K562 (cell line): ENCODE results near the gene SERP1. TPM values are rescaled to one million over a fixed set of nuclear protein-coding genes. Genes with fewer than 3 reads are reported as not detected.

Experiments
- BMI1 ChIP-seq: fragments of 150-350 bp; IDR thresholded peaks from 2 replicates; pipeline ENCODE4 v1.6.1; 2014; ENCODE audit warnings: low read length
- CC2D1A ChIP-seq: fragments of 450-650 bp; IDR thresholded peaks from 2 replicates; pipeline ENCODE4 v1.6.1; 2017; ENCODE audit warnings: mild to moderate bottlenecking
- CCNT2 ChIP-seq: IDR thresholded peaks from 2 replicates; pipeline ENCODE4 v1.6.1; 2011; ENCODE audit warnings: borderline replicate concordance, low read depth, mild to moderate bottlenecking, moderate library complexity, mixed read lengths, low read length; ENCODE audit not compliant: insufficient read length; ENCODE audit errors: extremely low read depth
- CHCHD3 ChIP-seq: fragments of 250-450 bp; sonication (Bioruptor Pico); IDR thresholded peaks from 2 replicates; pipeline ENCODE4 v2.1.2; 2022; ENCODE audit warnings: mild to moderate bottlenecking
- CREB1 ChIP-seq, 2 experiments: sonication (generic) in 1 of 2; formaldehyde crosslinking in 1 of 2; IDR thresholded peaks; 2 replicates each; pipeline versions ENCODE4 v1.6.1 to v1.8.0; 2012 to 2022; ENCODE audit warnings: inconsistent platforms in 1 of 2, mild to moderate bottlenecking in 1 of 2, missing genetic modification reagents in 1 of 2, moderate library complexity in 1 of 2
- GATAD2B ChIP-seq: fragments of 450-650 bp; IDR thresholded peaks from 2 replicates; pipeline ENCODE4 v1.6.1; 2017; ENCODE audit warnings: mild to moderate bottlenecking, borderline replicate concordance
- HOXB6 ChIP-seq: fragments of 250-450 bp; sonication (Bioruptor Pico); IDR thresholded peaks from 2 replicates; pipeline ENCODE4 v1.5.1; 2022; ENCODE audit warnings: mild to moderate bottlenecking, borderline replicate concordance
- JUNB ChIP-seq: fragments of 450-650 bp; formaldehyde crosslinking; conservative IDR thresholded peaks from 2 replicates; pipeline ENCODE4 v1.4.0; 2020; ENCODE audit warnings: mild to moderate bottlenecking
- NUFIP1 ChIP-seq: fragments of 450-650 bp; IDR thresholded peaks from 2 replicates; pipeline ENCODE4 v1.6.1; 2018; ENCODE audit not compliant: partially characterized antibody
- POLR2AphosphoS5 ChIP-seq: IDR thresholded peaks from 2 replicates; pipeline ENCODE4 v1.6.1; 2011; ENCODE audit warnings: mild to moderate bottlenecking, low read depth, low read length, moderate library complexity; ENCODE audit not compliant: control insufficient read depth, insufficient read depth
- RBFOX2 ChIP-seq: fragments of 200-400 bp; formaldehyde crosslinking; IDR thresholded peaks from 2 replicates; pipeline ENCODE4 v1.6.1; 2017; ENCODE audit warnings: low read depth, mild to moderate bottlenecking, low read length, moderate library complexity
- SIX5 ChIP-seq, 2 experiments: IDR thresholded peaks; 2 replicates each; pipeline ENCODE4 v1.6.1; 2011; ENCODE audit warnings: low read length in 2 of 2, borderline replicate concordance in 1 of 2, low read depth in 1 of 2, mild to moderate bottlenecking in 1 of 2, moderate library complexity in 1 of 2; ENCODE audit not compliant: insufficient read depth in 1 of 2
- STAG1 ChIP-seq: sonication (generic); formaldehyde crosslinking; IDR thresholded peaks from 2 replicates; pipeline ENCODE4 v1.5.0; 2020; ENCODE audit warnings: missing genetic modification reagents, borderline replicate concordance
- TGIF2 ChIP-seq: sonication (generic); formaldehyde crosslinking; IDR thresholded peaks from 2 replicates; pipeline ENCODE4 v1.8.1; 2022; ENCODE audit warnings: mild to moderate bottlenecking, missing genetic modification reagents, moderate library complexity
- polyA plus RNA-seq, 8 experiments: library from polyadenylated mRNA; depleted of rRNA in 4 of 8; stranded (reverse) in 5 of 8; unstranded in 3 of 8; fragments of >200 nt; fragmentation: Nextera tagmentation in 2 of 8; fragmentation: Illumina TruSeq in 1 of 8; extraction: Ambion mirVana in 2 of 8; extraction: Trizol in 1 of 8; gene quantifications; 2 replicates each; pipeline versions ENCODE4 v1.2.1 to v1.2.3, GENCODE V29; 2011 to 2014; ENCODE audit warnings: inconsistent platforms in 1 of 8, missing spikeins in 1 of 8
- total RNA-seq, 7 experiments: library from RNA; depleted of rRNA in 6 of 7; stranded (reverse); fragments of >200 nt in 6 of 7; fragmentation: Illumina TruSeq in 2 of 7; extraction: Trizol in 2 of 7; gene quantifications; 2 replicates each; pipeline versions ENCODE4 v1.2.1 to v1.2.3, GENCODE V29; 2011 to 2021; ENCODE audit warnings: low replicate concordance in 1 of 7
- TF ChIP-seq, protein P1 (sequence below): fragments of 250-450 bp; sonication (Bioruptor Pico); IDR thresholded peaks from 2 replicates; pipeline ENCODE4 v1.4.0; 2020; ENCODE audit warnings: mild to moderate bottlenecking, moderate library complexity
- TF ChIP-seq, protein P2 (sequence below): fragments of 250-450 bp; sonication (Bioruptor Pico); IDR thresholded peaks from 2 replicates; pipeline ENCODE4 v1.5.0; 2022; ENCODE audit warnings: mild to moderate bottlenecking
- TF ChIP-seq, protein P3 (sequence below): fragments of 250-450 bp; sonication (Bioruptor Pico); IDR thresholded peaks from 2 replicates; pipeline ENCODE4 v1.6.1; 2021; ENCODE audit warnings: mild to moderate bottlenecking
- TF ChIP-seq, protein P4 (sequence below): IDR thresholded peaks from 2 replicates; pipeline ENCODE4 v1.6.1; 2012; ENCODE audit warnings: low read depth, low read length, improper control_type of control experiment, borderline replicate concordance

Gene SERP1
- total and polyA plus RNA-seq, 9 of the 15 experiments (the other 6 are each of a cell fraction or from before 2014, with no cell fraction given): 38.6 to 443 (median 121) TPM

DNA sequence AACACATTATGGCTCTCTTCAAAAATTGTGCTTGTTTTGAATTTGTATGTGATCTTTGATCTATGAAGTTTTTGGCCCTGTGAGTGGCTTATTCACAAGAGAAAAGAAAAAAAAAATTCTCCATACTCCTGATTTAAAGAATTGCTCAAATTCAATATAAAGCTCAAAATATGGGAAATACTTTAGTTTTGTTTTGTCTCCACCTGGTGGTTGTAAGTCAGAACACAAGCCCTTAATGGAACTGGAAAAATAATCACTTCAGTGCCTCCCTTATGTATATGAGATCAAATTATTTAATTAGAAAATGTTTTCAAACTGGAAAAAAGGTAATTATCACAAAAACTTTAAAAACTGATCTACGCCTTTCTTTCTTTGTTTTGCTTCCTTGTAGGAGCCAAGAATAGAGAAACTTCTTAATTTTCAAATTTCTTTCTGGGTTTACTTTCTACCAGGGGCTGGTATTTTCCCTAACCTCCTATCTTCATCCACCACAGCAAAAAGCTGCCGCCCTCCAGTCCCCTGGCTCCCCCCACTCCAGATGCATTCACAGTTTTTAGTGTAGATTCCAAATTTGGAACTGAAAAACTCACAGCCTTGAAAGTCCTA lies 50.6 kb downstream of the SERP1 start (continued):
- TF ChIP-seq, protein P1, sequence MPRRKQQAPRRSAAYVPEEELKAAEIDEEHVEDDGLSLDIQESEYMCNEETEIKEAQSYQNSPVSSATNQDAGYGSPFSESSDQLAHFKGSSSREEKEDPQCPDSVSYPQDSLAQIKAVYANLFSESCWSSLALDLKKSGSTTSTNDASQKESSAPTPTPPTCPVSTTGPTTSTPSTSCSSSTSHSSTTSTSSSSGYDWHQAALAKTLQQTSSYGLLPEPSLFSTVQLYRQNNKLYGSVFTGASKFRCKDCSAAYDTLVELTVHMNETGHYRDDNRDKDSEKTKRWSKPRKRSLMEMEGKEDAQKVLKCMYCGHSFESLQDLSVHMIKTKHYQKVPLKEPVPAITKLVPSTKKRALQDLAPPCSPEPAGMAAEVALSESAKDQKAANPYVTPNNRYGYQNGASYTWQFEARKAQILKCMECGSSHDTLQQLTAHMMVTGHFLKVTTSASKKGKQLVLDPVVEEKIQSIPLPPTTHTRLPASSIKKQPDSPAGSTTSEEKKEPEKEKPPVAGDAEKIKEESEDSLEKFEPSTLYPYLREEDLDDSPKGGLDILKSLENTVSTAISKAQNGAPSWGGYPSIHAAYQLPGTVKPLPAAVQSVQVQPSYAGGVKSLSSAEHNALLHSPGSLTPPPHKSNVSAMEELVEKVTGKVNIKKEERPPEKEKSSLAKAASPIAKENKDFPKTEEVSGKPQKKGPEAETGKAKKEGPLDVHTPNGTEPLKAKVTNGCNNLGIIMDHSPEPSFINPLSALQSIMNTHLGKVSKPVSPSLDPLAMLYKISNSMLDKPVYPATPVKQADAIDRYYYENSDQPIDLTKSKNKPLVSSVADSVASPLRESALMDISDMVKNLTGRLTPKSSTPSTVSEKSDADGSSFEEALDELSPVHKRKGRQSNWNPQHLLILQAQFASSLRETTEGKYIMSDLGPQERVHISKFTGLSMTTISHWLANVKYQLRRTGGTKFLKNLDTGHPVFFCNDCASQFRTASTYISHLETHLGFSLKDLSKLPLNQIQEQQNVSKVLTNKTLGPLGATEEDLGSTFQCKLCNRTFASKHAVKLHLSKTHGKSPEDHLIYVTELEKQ: no peak
- no peak for TF ChIP-seq JUNB (CRISPR knock-in tag)
- TF ChIP-seq POLR2AphosphoS5: no peak
- no peak for TF ChIP-seq BMI1
- no peak for TF ChIP-seq CHCHD3 (CRISPR knock-in tag)
- no peak for TF ChIP-seq HOXB6
- TF ChIP-seq, protein P2, sequence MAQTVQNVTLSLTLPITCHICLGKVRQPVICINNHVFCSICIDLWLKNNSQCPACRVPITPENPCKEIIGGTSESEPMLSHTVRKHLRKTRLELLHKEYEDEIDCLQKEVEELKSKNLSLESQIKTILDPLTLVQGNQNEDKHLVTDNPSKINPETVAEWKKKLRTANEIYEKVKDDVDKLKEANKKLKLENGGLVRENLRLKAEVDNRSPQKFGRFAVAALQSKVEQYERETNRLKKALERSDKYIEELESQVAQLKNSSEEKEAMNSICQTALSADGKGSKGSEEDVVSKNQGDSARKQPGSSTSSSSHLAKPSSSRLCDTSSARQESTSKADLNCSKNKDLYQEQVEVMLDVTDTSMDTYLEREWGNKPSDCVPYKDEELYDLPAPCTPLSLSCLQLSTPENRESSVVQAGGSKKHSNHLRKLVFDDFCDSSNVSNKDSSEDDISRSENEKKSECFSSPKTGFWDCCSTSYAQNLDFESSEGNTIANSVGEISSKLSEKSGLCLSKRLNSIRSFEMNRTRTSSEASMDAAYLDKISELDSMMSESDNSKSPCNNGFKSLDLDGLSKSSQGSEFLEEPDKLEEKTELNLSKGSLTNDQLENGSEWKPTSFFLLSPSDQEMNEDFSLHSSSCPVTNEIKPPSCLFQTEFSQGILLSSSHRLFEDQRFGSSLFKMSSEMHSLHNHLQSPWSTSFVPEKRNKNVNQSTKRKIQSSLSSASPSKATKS: no peak
- peak; percentile 17; the same call in 1 of the 2 replicates for TF ChIP-seq GATAD2B
- TF ChIP-seq, protein P3, sequence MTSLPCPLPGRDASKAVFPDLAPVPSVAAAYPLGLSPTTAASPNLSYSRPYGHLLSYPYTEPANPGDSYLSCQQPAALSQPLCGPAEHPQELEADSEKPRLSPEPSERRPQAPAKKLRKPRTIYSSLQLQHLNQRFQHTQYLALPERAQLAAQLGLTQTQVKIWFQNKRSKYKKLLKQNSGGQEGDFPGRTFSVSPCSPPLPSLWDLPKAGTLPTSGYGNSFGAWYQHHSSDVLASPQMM (CRISPR knock-in tag): no peak
- no peak for TF ChIP-seq CREB1 (IDR thresholded peaks at IDR 0.05)
- no peak for TF ChIP-seq CREB1 (CRISPR knock-in tag; IDR thresholded peaks at IDR 0.05)
- no peak for TF ChIP-seq NUFIP1
- TF ChIP-seq, protein P4, sequence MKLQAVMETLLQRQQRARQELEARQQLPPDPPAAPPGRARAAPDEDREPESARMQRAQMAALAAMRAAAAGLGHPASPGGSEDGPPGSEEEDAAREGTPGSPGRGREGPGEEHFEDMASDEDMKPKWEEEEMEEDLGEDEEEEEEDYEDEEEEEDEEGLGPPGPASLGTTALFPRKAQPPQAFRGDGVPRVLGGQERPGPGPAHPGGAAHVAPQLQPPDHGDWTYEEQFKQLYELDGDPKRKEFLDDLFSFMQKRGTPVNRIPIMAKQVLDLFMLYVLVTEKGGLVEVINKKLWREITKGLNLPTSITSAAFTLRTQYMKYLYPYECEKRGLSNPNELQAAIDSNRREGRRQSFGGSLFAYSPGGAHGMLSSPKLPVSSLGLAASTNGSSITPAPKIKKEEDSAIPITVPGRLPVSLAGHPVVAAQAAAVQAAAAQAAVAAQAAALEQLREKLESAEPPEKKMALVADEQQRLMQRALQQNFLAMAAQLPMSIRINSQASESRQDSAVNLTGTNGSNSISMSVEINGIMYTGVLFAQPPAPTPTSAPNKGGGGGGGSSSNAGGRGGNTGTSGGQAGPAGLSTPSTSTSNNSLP: 0 out of 2 replicates have a peak, but pooled peaks have one; percentile 60
- 0 out of 2 replicates have a peak, but pooled peaks have one; percentile 49 for TF ChIP-seq CC2D1A
- TF ChIP-seq STAG1 (CRISPR knock-in tag): no peak
- no peak for TF ChIP-seq SIX5 (IDR thresholded peaks at IDR 0.05; ENCODE audit: borderline replicate concordance in 1 of 2, insufficient read depth in 1 of 2, low read depth in 1 of 2, low read length in 2 of 2)
- no peak for TF ChIP-seq RBFOX2
- no peak for TF ChIP-seq TGIF2 (CRISPR knock-in tag)
- TF ChIP-seq CCNT2: no peak
